ENCODE data around the gene PRSS37.
A peak's percentile ranks its signal among the peaks of the same experiment; 100 is the strongest.
"Not testable (repeated sequence)": the region's sequence is repeated elsewhere in the genome, so short reads cannot be mapped to it uniquely, and the experiment has no call there.

Gene PRSS37, protein sequence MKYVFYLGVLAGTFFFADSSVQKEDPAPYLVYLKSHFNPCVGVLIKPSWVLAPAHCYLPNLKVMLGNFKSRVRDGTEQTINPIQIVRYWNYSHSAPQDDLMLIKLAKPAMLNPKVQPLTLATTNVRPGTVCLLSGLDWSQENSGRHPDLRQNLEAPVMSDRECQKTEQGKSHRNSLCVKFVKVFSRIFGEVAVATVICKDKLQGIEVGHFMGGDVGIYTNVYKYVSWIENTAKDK

DNA sequence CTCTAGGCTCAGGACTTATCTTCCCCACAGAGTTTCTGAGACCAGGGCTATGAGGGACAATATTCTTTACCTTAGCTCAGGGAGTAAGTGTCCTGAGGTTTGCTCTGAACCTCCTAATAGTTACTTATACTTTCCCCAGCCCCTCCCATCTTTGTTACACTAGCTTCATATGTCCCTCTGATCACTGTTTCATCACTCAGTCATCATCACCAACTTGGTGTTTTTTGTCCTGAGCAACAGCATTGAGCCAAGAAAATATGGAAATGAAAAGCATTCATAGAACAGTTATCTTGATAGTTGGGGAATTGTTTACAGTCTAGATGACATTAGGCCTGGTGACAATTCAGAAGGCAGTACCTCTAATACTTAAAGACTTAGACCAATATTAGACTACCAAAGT, at the start of gene PRSS37:
Gene PRSS37 (minus strand): TSS at position 101 of the 400 bp plus-strand sequence. CDS start 436 bp downstream, outside the sequence.
- in situ Hi-C loops (cut with MboI; ENCODE audit: low pct_unique_long_range_greater_than_20kb, low sequenced_read_pairs), result no loop called here
- DNase-seq, result no peak

DNA sequence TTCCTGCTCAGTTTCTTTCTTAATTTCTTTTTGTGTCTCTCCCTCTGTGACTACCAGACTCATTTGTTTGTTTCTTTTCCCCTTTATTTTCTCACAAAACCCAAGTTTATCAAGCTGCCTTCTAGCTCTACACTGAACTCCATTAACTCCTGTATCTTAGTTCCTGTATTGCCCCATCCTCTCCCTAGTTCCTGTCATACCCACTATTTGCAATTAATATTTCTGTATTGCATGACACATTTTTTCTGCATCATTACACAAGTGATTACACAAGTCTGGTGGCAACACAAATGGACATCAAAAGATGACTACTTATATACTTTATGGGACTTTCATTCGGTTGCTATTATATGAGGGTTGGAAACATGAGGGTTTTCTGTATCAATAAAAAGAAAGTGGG, 48.0 kb upstream of the PRSS37 start:
- in situ Hi-C loops (cut with MboI; ENCODE audit: low pct_unique_long_range_greater_than_20kb, low sequenced_read_pairs), result no loop called here
- DNase-seq, result no peak

DNA sequence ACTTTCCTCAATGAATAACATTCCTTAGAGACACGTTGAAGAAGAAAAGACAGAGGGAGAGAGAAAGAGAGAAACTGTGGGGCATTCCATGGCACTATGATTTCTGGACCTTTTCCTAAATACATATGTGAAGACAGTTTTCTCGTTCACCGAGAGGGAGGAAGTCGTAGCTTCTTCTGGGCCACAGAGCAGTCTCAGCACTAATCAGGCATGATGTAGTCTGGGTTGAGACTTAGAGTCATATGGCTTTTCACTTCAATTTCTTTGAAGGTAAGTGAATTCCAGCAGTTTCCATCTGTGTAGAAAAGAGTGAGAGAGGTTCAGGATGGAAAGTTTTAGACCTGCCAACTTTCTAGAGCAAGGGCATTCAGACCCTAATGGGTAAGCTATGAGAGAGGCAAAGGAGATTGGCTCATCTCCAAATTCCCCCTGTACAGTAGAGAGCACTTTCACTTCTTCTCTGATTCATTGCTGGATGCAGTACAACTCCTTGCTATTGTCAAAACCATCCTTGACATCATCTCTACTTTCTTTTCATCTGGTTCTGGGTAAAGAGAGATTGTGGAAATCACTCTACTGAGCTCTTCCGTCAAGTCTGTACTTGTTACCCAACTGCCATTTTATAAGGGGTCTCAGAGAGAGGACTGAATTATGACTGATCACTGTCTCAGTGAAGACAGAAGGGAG, 43.4 kb upstream of the PRSS37 start:
- in situ Hi-C loops (cut with MboI; ENCODE audit: low pct_unique_long_range_greater_than_20kb, low sequenced_read_pairs), result no loop called here
- DNase-seq, result no peak

DNA sequence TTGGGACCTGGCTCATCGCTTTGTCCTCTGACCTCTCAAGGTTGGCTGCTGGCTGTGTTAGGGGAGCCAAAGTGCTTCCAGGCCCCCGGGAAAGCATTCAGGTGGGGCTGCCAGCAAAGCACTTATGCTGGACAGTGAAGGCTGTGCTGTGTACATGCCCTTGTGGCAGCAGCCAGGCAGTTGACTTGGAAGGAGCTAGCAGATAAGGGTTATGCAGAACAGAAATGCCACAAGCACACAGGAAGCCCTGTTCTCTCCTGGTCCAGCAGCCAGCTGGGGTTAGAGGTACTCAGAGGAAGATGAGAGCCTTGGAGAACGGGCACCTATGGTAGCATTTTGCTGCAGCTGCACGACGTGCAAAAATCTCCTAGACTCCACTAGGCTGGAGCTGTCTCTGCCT, 39.7 kb upstream of the PRSS37 start:
- DNase-seq, result no peak
- in situ Hi-C loops (cut with MboI; ENCODE audit: low pct_unique_long_range_greater_than_20kb, low sequenced_read_pairs), result no loop called here

DNA sequence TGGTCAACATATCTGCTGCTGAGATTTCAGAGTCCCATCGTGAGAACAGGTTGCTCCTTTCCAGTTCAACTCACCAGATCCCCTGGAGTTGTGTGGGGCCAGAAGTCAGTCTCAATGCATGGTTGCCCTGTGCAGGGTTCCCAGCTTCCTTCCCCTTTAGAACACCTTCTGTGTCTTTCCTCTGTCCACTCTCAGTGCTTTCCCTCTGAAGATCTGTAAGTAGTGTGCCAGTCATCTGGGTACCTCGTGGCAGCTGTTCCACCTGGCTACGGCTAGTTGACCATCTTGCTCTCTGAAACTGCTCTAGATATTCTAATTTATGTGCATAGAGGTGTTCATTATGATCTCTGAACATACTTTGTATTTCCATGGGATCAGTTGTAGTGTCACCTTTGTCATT, 36.1 kb upstream of the PRSS37 start:
- in situ Hi-C loops (cut with MboI; ENCODE audit: low pct_unique_long_range_greater_than_20kb, low sequenced_read_pairs), result no loop called here
- DNase-seq, result no peak

DNA sequence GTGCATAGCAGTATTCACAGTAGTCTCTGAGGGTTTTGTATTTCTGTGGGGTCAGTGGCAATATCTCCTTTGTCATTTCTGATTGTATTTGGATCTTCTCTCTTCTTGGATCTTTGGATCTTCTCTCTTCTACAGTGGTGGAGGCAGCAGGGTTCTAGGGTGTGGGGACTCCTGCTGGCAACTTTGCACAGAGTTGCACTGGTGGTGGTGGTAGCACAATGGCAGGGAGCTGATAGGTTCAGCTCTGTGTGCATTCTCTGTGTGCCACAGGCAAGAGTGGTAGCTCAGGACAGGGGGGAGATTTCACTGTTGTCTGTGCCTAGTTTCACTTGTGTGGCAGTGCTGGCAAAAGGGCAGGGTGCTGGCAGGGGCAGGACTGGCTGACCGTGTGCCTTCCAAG, 35.1 kb upstream of the PRSS37 start:
- no peak for DNase-seq
- in situ Hi-C loops (cut with MboI; ENCODE audit: low pct_unique_long_range_greater_than_20kb, low sequenced_read_pairs), result no loop called here

DNA sequence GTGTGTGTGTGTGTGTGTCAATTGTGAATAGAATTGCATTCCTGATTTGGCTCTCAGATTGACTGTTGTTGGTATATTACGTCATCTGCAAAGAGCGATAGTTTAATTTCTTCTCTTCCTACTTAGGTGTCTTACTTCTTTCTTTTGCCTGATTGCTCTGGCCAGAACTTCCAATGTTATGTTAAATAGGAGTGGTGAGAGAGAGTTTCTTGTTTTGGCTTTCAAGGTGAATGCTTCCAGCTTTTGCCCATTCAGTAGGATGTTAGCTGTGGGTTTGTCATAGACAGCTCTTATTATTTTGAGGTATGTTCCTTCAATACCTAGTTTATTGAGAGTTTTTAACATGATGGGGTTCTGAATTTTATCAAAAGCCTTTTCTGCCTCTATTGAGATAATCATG, 34.2 kb upstream of the PRSS37 start:
- no peak for DNase-seq
- in situ Hi-C loops (cut with MboI; ENCODE audit: low pct_unique_long_range_greater_than_20kb, low sequenced_read_pairs), result no loop called here

DNA sequence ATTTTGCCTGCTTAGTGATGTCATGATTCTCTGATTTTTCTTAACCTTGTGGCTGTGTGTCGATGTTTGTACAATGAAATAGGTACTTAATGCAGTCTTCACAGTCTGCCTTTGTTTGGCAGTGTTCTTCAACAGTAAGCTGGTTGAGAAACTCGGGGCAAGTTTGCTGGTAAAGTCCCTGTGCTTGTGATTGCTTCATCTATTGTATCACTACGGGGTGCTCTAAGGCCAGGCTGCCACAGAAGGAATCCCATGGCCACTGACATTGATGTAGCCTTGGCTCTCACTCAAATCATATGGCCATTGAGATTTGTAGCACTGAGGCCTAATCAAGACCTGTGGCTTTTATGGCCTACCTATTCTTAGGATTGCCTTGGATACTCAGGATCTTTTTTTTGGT, 33.5 kb upstream of the PRSS37 start:
- DNase-seq, result no peak
- in situ Hi-C loops (cut with MboI; ENCODE audit: low pct_unique_long_range_greater_than_20kb, low sequenced_read_pairs), result no loop called here

DNA sequence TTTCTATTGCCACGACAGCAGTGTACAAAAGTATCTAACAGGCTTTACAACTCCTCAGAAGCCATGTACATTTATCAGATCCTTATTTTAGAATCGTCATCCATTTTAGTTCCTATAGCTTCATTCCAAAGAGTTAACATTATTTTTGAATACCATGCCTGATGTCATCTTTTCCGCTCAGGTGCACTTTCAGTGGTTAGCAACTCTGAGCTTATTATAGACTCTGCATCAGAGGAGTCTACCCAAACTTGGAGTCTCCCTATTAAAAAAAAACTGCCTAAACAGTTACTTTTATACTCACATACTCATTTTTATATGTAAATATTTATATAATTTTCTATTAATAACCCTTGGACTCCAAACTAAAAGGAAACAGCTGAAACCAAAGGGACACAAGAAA, 31.6 kb upstream of the PRSS37 start:
- in situ Hi-C loops (cut with MboI; ENCODE audit: low pct_unique_long_range_greater_than_20kb, low sequenced_read_pairs), result no loop called here

DNA sequence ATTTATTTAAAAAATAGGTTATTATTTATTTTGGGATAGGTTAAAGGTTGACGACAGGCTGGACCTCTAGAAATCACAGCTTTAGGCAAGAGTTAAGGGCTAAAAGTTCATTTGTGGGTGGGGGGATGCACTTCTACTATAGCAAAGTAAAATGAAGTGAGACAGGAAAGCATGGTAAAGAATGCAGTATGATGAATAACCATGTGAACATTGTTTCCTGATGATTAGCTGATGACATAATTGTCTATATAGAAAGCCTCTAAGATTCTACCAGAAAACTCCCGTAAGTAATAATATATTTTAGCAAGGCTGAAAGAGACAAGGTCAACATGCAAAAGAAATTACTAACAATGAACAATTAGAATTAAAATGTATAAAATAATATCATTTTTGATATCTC, 25.7 kb upstream of the PRSS37 start:
- DNase-seq, result no peak
- in situ Hi-C loops (cut with MboI; ENCODE audit: low pct_unique_long_range_greater_than_20kb, low sequenced_read_pairs), result no loop called here

More for the DNA sequence above, 31.6 kb upstream of the PRSS37 start:
- DNase-seq, result no peak

DNA sequence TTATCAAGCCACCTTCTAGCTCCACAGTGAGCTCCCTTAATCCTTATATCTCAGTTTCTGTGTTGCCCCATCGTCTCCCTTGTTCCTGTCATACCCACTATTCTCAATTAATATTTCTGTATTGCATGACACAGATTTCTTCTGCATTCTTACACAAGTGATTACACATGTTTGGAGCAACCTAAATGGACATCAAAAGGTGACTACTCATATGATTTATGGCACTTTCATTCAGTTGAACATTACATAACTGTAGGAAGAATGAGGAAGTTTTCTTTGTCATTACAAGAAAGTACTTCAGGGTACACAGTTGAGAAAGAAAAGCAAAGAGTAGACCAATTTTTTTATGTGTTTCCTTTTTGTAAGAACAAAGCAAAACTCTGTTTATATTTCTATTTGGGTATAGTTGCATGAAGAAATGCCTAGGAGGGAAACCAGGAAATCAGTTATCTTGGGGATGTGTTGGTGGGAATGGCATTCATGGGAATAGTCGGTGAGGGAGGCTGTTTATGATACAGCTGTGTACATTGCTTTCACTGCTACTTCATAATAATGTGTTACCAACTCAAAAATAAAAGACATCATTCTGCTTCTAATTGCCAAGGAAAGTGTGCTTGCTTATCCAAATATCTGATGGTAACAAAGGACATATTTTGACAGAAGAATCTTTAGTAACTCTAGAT, 23.6 kb upstream of the PRSS37 start:
- peak; percentile 1 for DNase-seq
- in situ Hi-C loops (cut with MboI; ENCODE audit: low pct_unique_long_range_greater_than_20kb, low sequenced_read_pairs), result no loop called here

DNA sequence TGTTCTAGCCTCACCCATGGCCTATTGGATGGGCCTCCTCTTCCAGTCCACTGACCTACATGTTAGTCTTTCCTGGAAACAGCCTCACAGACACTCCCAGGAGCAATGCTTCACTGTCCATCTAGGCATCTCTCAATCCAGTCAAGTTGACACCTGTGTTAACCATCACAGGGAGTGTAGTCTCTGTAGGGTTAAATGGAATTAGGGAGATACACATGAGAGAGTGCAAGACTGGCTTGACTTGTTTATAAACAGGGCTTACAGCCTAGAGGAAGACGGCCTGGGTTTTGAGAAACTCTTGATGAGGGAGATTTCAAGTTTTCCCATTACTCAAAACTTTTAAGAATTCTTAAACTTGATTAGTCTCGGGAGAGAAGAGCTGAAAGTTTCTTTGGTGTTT, 18.9 kb upstream of the PRSS37 start:
- in situ Hi-C loops (cut with MboI; ENCODE audit: low pct_unique_long_range_greater_than_20kb, low sequenced_read_pairs), result no loop called here
- DNase-seq, result no peak

DNA sequence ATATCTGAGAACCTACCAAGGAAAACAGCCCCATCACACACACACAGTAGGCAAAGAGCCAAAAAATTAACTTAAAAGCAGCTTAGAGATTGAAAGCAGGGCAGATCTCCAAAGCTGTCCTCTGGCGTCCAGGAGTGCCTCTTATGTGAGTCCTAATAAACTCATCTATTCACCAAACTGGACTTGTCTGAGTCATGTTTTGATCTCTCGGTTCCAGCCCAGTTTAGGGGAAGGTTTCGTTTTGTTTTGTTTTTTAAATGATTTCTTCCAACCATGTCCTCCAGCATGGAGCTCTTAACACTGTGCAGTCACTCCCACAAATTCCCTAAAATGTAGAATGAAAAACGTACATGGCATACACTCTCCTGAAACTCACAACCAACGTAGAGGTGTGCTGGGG, 6.7 kb upstream of the PRSS37 start:
- in situ Hi-C loops (cut with MboI; ENCODE audit: low pct_unique_long_range_greater_than_20kb, low sequenced_read_pairs), result no loop called here
- DNase-seq, result no peak

DNA sequence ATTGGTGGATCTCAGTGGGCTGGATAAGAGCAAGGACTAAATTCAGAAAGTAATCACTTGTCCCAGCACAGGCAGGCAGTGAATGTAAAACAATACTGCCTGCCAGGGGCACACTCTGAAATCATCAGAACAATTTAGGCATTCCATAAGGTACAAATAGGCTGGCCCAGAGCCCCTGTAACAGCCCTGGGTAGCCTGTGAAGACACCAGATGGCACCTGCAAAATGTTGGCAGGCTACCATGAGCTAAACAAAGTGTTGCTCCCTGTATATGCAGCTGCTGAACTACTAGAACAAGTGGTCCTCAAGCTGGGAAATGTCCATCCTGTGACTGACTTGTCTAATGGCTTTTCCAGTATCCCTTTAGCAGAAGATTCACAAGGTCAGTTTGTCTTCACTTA, 3.0 kb upstream of the PRSS37 start:
- no peak for DNase-seq
- in situ Hi-C loops (cut with MboI; ENCODE audit: low pct_unique_long_range_greater_than_20kb, low sequenced_read_pairs), result no loop called here

DNA sequence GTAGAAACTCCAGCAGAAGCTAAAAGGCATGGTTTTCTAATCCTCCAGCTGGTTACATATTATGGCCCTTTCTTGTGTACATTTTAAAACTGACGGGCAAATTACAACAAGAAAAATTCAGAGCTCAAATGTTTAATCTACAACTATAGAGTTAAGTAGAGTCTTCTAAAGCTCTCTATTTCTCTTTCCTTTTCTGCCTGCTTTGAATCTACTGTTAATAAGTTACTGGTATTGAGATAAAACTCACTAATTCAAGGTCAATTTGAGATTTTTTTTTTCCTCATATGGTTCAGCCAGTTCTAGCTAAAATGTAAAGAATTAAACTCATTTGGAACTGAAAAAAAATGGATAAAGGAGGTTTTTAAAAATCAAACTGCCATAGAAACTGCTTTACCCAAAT, 1.6 kb upstream of the PRSS37 start:
- DNase-seq, result no peak
- in situ Hi-C loops (cut with MboI; ENCODE audit: low pct_unique_long_range_greater_than_20kb, low sequenced_read_pairs), result no loop called here

DNA sequence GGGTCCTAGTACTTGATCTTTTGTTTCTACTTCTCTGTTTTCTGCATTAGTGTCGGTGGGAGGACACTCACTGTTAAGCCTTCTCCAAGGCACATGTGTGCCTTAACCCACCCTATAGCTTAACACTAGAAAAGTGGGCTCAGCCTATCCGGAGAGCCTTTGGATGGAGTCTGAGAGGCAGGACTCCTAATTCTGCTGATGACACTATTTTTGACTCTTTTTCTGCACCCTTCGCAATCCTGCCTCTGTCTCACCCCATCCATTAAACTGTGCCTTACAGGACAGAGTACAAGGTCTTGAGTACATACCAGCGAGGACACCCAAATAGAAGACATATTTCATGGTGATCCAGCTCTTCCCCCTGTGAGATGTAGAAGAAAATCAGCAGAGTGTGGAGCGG, 577 bp downstream of the PRSS37 start:
- in situ Hi-C loops (cut with MboI; ENCODE audit: low pct_unique_long_range_greater_than_20kb, low sequenced_read_pairs), result no loop called here
- no peak for DNase-seq

DNA sequence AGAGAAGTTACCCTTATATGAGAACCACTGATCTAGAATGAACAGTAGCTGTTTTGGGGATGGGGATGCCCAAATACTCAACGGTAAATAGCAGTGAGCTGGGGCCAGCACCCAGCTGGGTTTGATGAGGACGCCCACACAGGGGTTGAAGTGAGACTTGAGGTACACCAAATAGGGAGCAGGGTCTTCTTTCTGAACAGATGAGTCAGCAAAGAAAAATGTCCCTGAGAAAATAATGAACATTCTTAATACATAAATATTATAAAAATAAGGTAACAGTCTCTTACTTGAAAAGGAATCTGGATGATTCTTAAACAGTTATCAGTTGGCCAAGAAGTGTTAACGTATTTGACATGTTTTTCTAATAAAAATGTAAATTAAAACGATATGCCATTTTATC, 2.0 kb downstream of the PRSS37 start:
- in situ Hi-C loops (cut with MboI; ENCODE audit: low pct_unique_long_range_greater_than_20kb, low sequenced_read_pairs), result no loop called here
- DNase-seq, result no peak

DNA sequence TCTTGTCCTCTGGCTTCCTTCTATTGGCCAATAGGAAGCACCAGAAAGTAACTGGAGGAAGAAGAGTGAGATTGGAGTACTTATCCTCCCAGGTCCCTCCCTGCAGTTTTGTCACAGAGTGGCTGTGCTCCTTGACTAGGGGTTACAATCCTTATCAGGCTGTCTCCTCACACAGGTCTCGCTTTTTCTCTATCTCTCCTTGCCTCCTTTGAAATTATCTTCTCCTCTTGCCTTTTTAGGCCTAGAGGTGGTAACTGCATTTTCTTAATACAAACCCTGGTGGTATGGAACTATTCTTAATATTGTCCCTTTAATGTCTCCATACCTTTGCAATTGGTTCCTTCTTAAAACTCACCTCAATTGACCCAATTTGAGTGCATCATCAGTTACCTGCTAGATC, 2.7 kb downstream of the PRSS37 start:
- no peak for DNase-seq
- in situ Hi-C loops (cut with MboI; ENCODE audit: low pct_unique_long_range_greater_than_20kb, low sequenced_read_pairs), result no loop called here

DNA sequence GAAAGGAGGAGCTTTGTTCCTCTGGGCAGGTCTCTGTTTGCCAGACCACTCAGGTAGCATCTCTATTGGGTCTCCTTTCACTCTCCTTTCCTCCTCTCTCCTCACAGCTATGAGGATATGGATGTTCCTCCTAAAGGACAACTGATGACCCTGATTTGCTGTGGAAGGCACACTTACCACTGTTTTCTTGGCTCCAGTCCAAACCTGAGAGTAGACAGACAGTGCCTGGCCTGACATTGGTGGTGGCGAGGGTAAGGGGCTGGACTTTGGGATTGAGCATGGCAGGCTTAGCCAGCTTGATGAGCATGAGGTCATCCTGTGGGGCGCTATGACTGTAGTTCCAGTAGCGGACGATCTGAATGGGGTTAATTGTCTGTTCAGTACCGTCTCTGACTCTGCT, 3.6 kb downstream of the PRSS37 start:
- DNase-seq, result no peak
- in situ Hi-C loops (cut with MboI; ENCODE audit: low pct_unique_long_range_greater_than_20kb, low sequenced_read_pairs), result no loop called here

DNA sequence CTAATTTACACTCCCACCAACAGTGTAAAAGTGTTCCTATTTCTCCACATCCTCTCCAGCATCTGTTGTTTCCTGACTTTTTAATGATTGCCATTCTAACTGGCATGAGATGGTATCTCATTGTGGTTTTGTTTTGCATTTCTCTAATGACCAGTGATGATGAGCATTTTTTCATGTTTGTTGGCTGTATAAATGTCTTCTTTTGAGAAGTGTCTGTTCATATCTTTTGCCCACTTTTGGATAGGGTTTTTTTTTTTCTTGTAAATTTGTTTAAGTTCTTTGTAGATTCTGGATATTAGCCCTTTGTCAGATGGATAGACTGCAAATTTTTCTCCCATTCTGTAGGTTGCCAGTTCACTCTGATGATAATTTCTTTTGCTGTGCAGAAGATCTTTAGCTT, 18.9 kb downstream of the PRSS37 start:
- in situ Hi-C loops (cut with MboI; ENCODE audit: low pct_unique_long_range_greater_than_20kb, low sequenced_read_pairs); DNase-seq: not testable (repeated sequence)

DNA sequence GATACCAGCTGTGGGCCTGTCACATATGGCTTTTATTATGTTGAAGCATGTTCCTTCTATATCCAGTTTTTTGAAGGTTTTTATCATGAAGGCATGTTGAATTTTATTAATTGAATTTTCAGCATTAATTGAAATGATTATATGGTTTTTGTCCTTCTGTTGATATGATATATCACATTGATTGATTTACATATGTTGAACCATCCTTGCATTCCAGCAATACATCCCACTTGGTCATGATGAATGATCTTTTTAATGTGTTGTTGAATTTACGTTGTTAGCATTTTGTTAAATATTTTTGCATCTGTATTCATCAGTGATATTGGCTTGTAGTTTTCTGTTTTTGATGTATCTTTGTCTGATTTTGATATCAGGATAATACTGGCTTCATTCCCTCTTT, 21.2 kb downstream of the PRSS37 start:
- no peak for DNase-seq
- in situ Hi-C loops (cut with MboI; ENCODE audit: low pct_unique_long_range_greater_than_20kb, low sequenced_read_pairs), result no loop called here

All from KBM-7 (cell line).